Stomach (tissue), 9 donors: ENCODE data around the gene RACGAP1. TPM values are rescaled to one million over a fixed set of nuclear protein-coding genes. Genes with fewer than 3 reads are reported as not detected.
"Not testable (repeated sequence)": the region's sequence is repeated elsewhere in the genome, so short reads cannot be mapped to it uniquely, and the experiment has no call there.

Experiments
- DNase-seq, 2 donors: peaks; one replicate each; pipeline versions ENCODE4 v3.0.0 to v3.0.0-alpha.2; 2013 to 2019
- H3K27ac ChIP-seq, 5 donors: fragments of 200-600 bp in 4 of 5; sonication (generic) in 4 of 5; one replicate each; pipeline ENCODE4 v1.5.1; 2013 to 2019; ENCODE audit warnings: mild to moderate bottlenecking in 1 of 5, moderate library complexity in 1 of 5
- H3K27me3 ChIP-seq, 3 donors: fragments of 200-600 bp; sonication (generic); one replicate each; pipeline ENCODE4 v1.5.1; 2017 to 2019; ENCODE audit warnings: mixed run types in 1 of 3
- H3K36me3 ChIP-seq, 4 donors: fragments of 200-600 bp; sonication (generic); 1 replicate in 3 of 4; 2 replicates in 1 of 4; pipeline ENCODE4 v1.5.1; 2016 to 2019
- H3K4me1 ChIP-seq, 4 donors: fragments of 200-600 bp; sonication (generic); one replicate each; pipeline ENCODE4 v1.5.1; 2016 to 2019
- H3K4me3 ChIP-seq, 4 donors: fragments of 200-600 bp; sonication (generic) in 3 of 4; one replicate each; pipeline ENCODE4 v1.5.1; 2016 to 2019; ENCODE audit warnings: mild to moderate bottlenecking in 1 of 4
- H3K9me3 ChIP-seq, 4 donors: fragments of 200-600 bp; sonication (generic); one replicate each; pipeline ENCODE4 v1.5.1; 2016 to 2019
- CTCF ChIP-seq, 7 experiments: fragments of 450-650 bp in 4 of 7; fragments of 200-600 bp in 3 of 7; sonication (generic) in 3 of 7; IDR thresholded peaks; one replicate each; pipeline ENCODE4 v1.5.1; 2016 to 2019; ENCODE audit warnings: antibody characterized with exemption in 7 of 7, control low read depth in 2 of 7, mild to moderate bottlenecking in 1 of 7
- EP300 ChIP-seq: sonication (generic); formaldehyde crosslinking; IDR thresholded peaks from one replicate; pipeline ENCODE4 v1.6.1; 2017; ENCODE audit warnings: antibody characterized with exemption
- POLR2A ChIP-seq, 4 donors: fragments of 450-650 bp; IDR thresholded peaks; one replicate each; pipeline ENCODE4 v1.6.1; 2016; ENCODE audit warnings: antibody characterized with exemption in 4 of 4, control low read depth in 2 of 4, mild to moderate bottlenecking in 1 of 4, moderate library complexity in 1 of 4
- POLR2AphosphoS5 ChIP-seq, 3 donors: sonication (generic); formaldehyde crosslinking; IDR thresholded peaks; one replicate each; pipeline ENCODE4 v1.6.1; 2016; ENCODE audit warnings: antibody characterized with exemption in 3 of 3
- WGBS, 5 donors: extraction: QIAGEN DNeasy Blood & Tissue Kit in 3 of 5; methylation state at CpG; one replicate each; pipeline versions ENCODE4 v1.1.5 to v1.1.7; 2013 to 2018; 5-methylcytosine and 5-hydroxymethylcytosine counted together
- intact Hi-C: fragments of 100-400 bp; cut with DNase I; formaldehyde crosslinking; loops from one replicate; pipeline ENCODE4 v1.15.1; 2023; ENCODE audit warnings: low total_unique reads
- polyA plus RNA-seq, 3 donors: library from polyadenylated mRNA; stranded (reverse); fragments of 200-250 nt; gene quantifications; one replicate each; pipeline ENCODE4 v1.2.3, GENCODE V29; 2013
- total RNA-seq, 5 donors: library from RNA; depleted of rRNA; stranded (reverse); fragments of >200 nt; gene quantifications; one replicate each; pipeline versions ENCODE4 v1.1.0 to v1.2.3, GENCODE V29; 2014 to 2016
- donor health status: healthy with polysubstance abuse.
- donor health status: Bipolar disorder and iron deficiency.
- donor health status: healthy.

The RACGAP1 gene
- total and polyA plus RNA-seq, 8 donors = 7.9 to 36.7 (median 12.7) TPM

DNA sequence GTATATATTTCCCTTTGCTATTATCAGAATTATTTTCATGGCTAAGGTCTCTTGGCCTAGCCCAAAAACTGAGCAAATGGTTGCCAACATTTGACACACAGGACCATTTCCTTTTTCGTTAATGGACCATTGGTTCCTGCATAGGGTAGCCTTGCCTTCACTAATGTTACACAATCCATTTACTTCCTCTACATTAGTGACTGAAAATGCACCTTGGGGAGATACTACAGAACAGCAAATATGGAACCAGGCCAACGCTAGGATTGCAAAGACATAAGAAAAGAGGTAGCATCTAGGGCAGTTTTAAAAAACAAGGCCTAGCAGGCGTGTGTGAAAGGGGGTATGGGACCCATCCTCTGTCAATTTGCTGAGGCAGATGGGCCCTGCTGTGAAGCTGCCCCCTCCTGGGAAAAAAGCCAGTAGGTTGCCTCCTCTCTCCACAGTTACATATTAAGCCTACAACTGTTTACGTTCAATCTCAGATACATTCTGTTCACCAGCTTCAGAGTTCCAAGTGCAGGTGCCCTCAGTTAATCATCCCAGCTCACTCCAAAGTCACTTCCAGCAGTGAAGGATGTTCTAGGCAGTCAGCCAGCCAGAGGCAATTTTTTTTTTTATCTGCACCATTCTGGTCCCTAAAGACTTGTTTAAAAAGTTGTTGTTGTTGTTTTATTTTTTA lies 37.5 kb downstream of the RACGAP1 start:
- no peak overlapping the region for H3K4me3 ChIP-seq
- TF ChIP-seq CTCF (IDR thresholded peaks at IDR 0.05) (no peak), POLR2A (IDR thresholded peaks at IDR 0.05) (no peak), POLR2AphosphoS5 (IDR thresholded peaks at IDR 0.05) (no peak), EP300 (no peak)
- peaks cover 10 to 39% (median 24%) of the 10 kb centered on the region in 4 donors for H3K36me3 ChIP-seq
- no peak overlapping the region for H3K27ac ChIP-seq
- WGBS, 5 donors = 68 to 80% (median 75%) methylated on average over 4 of the region's 4 CpGs
- intact Hi-C loops = no loop called here
- H3K9me3 ChIP-seq = no peaks in the 10 kb centered on the region
- peaks cover 7 to 27% (median 16%) of the 10 kb centered on the region in 4 donors for H3K4me1 ChIP-seq
- no peaks in the 10 kb centered on the region for H3K27me3 ChIP-seq
- no peak for DNase-seq

- peaks cover 7 to 29% (median 18%) of the 10 kb centered on the region in 4 donors for H3K4me1 ChIP-seq
- WGBS, 5 donors = 83 to 96% (median 93%) methylated on average over 3 of the region's 3 CpGs
Observed at GRCh38 chr12:49986476-49986875, 38.8 kb downstream of the RACGAP1 start.

GRCh38 chr12:49985981-49986380 lies 39.3 kb downstream of the RACGAP1 start:
- no peaks in the 10 kb centered on the region for H3K27me3 ChIP-seq
- peaks cover 0 to 25% (median 11%) of the 10 kb centered on the region in 4 donors for H3K36me3 ChIP-seq
- H3K4me1 ChIP-seq = peaks cover 7 to 33% (median 19%) of the 10 kb centered on the region in 4 donors
- TF ChIP-seq POLR2AphosphoS5 (IDR thresholded peaks at IDR 0.05) (no peak), EP300 (no peak), POLR2A (IDR thresholded peaks at IDR 0.05) (no peak), CTCF (IDR thresholded peaks at IDR 0.05) (no peak)
- no peak for DNase-seq
- no peak overlapping the region for H3K27ac ChIP-seq
- no peaks in the 10 kb centered on the region for H3K9me3 ChIP-seq
- intact Hi-C loops = no loop called here
- no peak overlapping the region for H3K4me3 ChIP-seq
- WGBS, 5 donors = 82 to 90% (median 88%) methylated on average over 5 of the region's 5 CpGs

More at GRCh38 chr12:49986476-49986875, 38.8 kb downstream of the RACGAP1 start:
- peaks cover under 1 to 26% (median 12%) of the 10 kb centered on the region in 4 donors for H3K36me3 ChIP-seq
- H3K27ac ChIP-seq, intact Hi-C loops, DNase-seq, H3K9me3 ChIP-seq, H3K4me3 ChIP-seq, H3K27me3 ChIP-seq: not testable (repeated sequence)

DNA sequence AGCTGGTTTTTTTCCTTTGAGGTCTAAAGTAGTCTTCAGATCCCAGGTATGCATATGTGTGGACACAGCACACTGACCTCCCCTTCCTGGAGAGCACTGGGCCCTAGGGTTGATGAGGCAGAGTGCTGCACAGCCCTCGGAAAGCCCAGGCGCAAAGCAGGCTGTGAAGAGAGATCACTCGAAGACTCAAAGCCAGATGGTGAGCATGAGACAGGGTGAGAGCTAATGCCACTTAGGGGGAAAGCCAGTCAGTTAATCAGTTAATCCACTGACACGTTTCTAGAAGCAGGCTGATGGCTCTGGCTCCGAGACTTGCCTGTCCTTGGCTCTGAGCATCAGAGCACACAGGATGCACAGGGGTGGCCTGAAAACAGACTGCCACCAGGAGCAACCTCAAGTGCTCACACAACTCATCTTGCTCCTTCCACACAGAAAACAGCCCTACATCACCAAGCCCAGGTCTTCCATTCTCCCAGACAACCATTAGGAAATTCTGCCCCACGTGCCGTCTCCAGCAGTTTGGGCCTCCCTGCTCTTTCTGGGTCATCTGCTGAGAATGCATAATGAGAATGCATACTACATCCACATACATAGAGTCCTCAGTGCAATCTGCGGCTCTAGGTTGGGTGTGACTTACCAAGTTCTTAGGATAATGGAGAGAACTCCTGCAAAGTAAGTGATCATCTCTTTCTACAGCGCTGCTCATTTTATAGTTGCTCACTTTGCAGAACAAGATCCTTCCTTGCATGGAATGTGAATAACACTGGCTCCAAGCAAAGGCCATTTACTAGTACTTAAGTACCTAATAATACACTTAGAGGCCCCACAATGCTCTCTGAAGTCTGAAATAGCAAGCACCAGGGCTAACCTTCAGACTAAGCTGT lies 40.6 kb downstream of the RACGAP1 start:
- Histone ChIP-seq H3K4me3 (no peak overlapping the region), H3K36me3 (peaks cover 0 to 13% (median 2%) of the 10 kb centered on the region in 4 donors), H3K9me3 (no peaks in the 10 kb centered on the region), H3K27ac (peak overlapping the region in 2 of 5 donors; percentile 3 to 56), H3K4me1 (peaks cover 7 to 38% (median 21%) of the 10 kb centered on the region in 4 donors), H3K27me3 (no peaks in the 10 kb centered on the region)
- no peak for TF ChIP-seq POLR2A (IDR thresholded peaks at IDR 0.05)
- no peak for TF ChIP-seq CTCF (IDR thresholded peaks at IDR 0.05)
- TF ChIP-seq EP300 = no peak
- no peak for TF ChIP-seq POLR2AphosphoS5 (IDR thresholded peaks at IDR 0.05)
- no peak for DNase-seq
- intact Hi-C loops = no loop called here
- 79 to 89% (median 84%) methylated on average over 9 of the region's 9 CpGs for WGBS, 5 donors
